BE2C (cell line): ENCODE results near the gene ELMO1.
A peak's percentile ranks its signal among the peaks of the same experiment; 100 is the strongest.

Experiments
- DNase-seq: peaks from one replicate; pipeline ENCODE4 v3.0.0-alpha.2; 2020
- H3K27me3 ChIP-seq: fragments of 250-450 bp; sonication (Bioruptor Pico); 2 replicates; pipeline ENCODE4 v1.5.1; 2020; ENCODE audit warnings: mild to moderate bottlenecking
- H3K36me3 ChIP-seq: fragments of 250-450 bp; sonication (Bioruptor Pico); 2 replicates; pipeline ENCODE4 v1.5.1; 2020; ENCODE audit warnings: mild to moderate bottlenecking
- H3K4me1 ChIP-seq: fragments of 250-450 bp; sonication (Bioruptor Pico); 2 replicates; pipeline ENCODE4 v1.5.1; 2020
- H3K4me3 ChIP-seq: 2 replicates; pipeline ENCODE4 v1.5.1; 2011; ENCODE audit warnings: low read depth, low read length
- H3K9me3 ChIP-seq: fragments of 250-450 bp; sonication (Bioruptor Pico); 2 replicates; pipeline ENCODE4 v1.5.1; 2020
- CTCF ChIP-seq: IDR thresholded peaks from 2 replicates; pipeline ENCODE4 v1.5.1; 2012; ENCODE audit warnings: mild to moderate bottlenecking, low read depth, low read length

The ELMO1 gene

GRCh38 chr7:37379546-37380277, 69.0 kb downstream of the ELMO1 start:
- TF ChIP-seq CTCF = no peak
- no peak for DNase-seq

GRCh38 chr7:37377231-37377630, 71.4 kb downstream of the ELMO1 start:
- Histone ChIP-seq H3K36me3 (no peaks in the 10 kb centered on the region), H3K9me3 (no peaks in the 10 kb centered on the region), H3K4me1 (no peaks in the 10 kb centered on the region), H3K4me3 (no peak overlapping the region), H3K27me3 (no peaks in the 10 kb centered on the region)
- no peak for DNase-seq
- no peak for TF ChIP-seq CTCF

More at GRCh38 chr7:37379546-37380277, 69.0 kb downstream of the ELMO1 start:
- no peak overlapping the region for H3K4me3 ChIP-seq
- H3K27me3 ChIP-seq = no peaks in the 10 kb centered on the region
- no peaks in the 10 kb centered on the region for H3K4me1 ChIP-seq
- H3K9me3 ChIP-seq = no peaks in the 10 kb centered on the region
- no peaks in the 10 kb centered on the region for H3K36me3 ChIP-seq

- H3K4me3 ChIP-seq = no peak overlapping the region
Observed at GRCh38 chr7:37376386-37376785, 72.3 kb downstream of the ELMO1 start.

GRCh38 chr7:37372750-37373149, 75.9 kb downstream of the ELMO1 start:
- H3K9me3 ChIP-seq = no peaks in the 10 kb centered on the region
- TF ChIP-seq CTCF = no peak
- H3K27me3 ChIP-seq = no peaks in the 10 kb centered on the region
- H3K36me3 ChIP-seq = no peaks in the 10 kb centered on the region
- H3K4me3 ChIP-seq = no peak overlapping the region
- no peaks in the 10 kb centered on the region for H3K4me1 ChIP-seq
- peak; percentile 64 for DNase-seq

More at GRCh38 chr7:37376386-37376785, 72.3 kb downstream of the ELMO1 start:
- no peaks in the 10 kb centered on the region for H3K4me1 ChIP-seq
- no peak for TF ChIP-seq CTCF
- no peak for DNase-seq
- no peaks in the 10 kb centered on the region for H3K9me3 ChIP-seq
- no peaks in the 10 kb centered on the region for H3K27me3 ChIP-seq
- H3K36me3 ChIP-seq = no peaks in the 10 kb centered on the region

GRCh38 chr7:37371755-37372154, 76.9 kb downstream of the ELMO1 start:
- no peak for TF ChIP-seq CTCF
- Histone ChIP-seq H3K36me3 (no peaks in the 10 kb centered on the region), H3K27me3 (no peaks in the 10 kb centered on the region), H3K4me3 (no peak overlapping the region), H3K9me3 (no peaks in the 10 kb centered on the region), H3K4me1 (no peaks in the 10 kb centered on the region)
- DNase-seq = no peak

- H3K4me1 ChIP-seq = no peaks in the 10 kb centered on the region
- H3K27me3 ChIP-seq = no peaks in the 10 kb centered on the region
- no peak for DNase-seq
- H3K4me3 ChIP-seq = no peak overlapping the region
- no peak for TF ChIP-seq CTCF
- H3K9me3 ChIP-seq = no peaks in the 10 kb centered on the region
- no peaks in the 10 kb centered on the region for H3K36me3 ChIP-seq
Observed at GRCh38 chr7:37369906-37370305, 78.8 kb downstream of the ELMO1 start.
